ENCODE measurements around the gene LTBP2. TPM values are rescaled to one million over a fixed set of nuclear protein-coding genes. Genes with fewer than 3 reads are reported as not detected.
"Not testable (repeated sequence)": the region's sequence is repeated elsewhere in the genome, so short reads cannot be mapped to it uniquely, and the experiment has no call there.

Gene LTBP2
- total RNA-seq, 1 donor: 157 TPM

- TF ChIP-seq, protein P1, sequence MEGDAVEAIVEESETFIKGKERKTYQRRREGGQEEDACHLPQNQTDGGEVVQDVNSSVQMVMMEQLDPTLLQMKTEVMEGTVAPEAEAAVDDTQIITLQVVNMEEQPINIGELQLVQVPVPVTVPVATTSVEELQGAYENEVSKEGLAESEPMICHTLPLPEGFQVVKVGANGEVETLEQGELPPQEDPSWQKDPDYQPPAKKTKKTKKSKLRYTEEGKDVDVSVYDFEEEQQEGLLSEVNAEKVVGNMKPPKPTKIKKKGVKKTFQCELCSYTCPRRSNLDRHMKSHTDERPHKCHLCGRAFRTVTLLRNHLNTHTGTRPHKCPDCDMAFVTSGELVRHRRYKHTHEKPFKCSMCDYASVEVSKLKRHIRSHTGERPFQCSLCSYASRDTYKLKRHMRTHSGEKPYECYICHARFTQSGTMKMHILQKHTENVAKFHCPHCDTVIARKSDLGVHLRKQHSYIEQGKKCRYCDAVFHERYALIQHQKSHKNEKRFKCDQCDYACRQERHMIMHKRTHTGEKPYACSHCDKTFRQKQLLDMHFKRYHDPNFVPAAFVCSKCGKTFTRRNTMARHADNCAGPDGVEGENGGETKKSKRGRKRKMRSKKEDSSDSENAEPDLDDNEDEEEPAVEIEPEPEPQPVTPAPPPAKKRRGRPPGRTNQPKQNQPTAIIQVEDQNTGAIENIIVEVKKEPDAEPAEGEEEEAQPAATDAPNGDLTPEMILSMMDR (IDR thresholded peaks at IDR 0.05; ENCODE audit: insufficient read depth, low read length): no peak
- H3K4me3 ChIP-seq (ENCODE audit: low read depth, low read length): no peak overlapping the region
- no peak for DNase-seq (ENCODE audit: low read depth)
These were observed 70.8 kb downstream of the LTBP2 start for GRCh38 chr14:74541225-74541624.

GRCh38 chr14:74539503-74539902 lies 72.5 kb downstream of the LTBP2 start:
- TF ChIP-seq, protein P1 (IDR thresholded peaks at IDR 0.05; ENCODE audit: insufficient read depth, low read length): no peak
- no peak for DNase-seq (ENCODE audit: low read depth)
- H3K4me3 ChIP-seq (ENCODE audit: low read depth, low read length): no peak overlapping the region

- no peak for DNase-seq (ENCODE audit: low read depth)
- H3K4me3 ChIP-seq (ENCODE audit: low read depth, low read length): no peak overlapping the region
- TF ChIP-seq, protein P1 (IDR thresholded peaks at IDR 0.05; ENCODE audit: insufficient read depth, low read length): no peak
These were observed 73.3 kb downstream of the LTBP2 start for GRCh38 chr14:74538411-74539391.

- DNase-seq (ENCODE audit: low read depth); H3K4me3 ChIP-seq (ENCODE audit: low read depth, low read length): not testable (repeated sequence)
These were observed 75.7 kb downstream of the LTBP2 start for GRCh38 chr14:74536336-74536735.

DNA sequence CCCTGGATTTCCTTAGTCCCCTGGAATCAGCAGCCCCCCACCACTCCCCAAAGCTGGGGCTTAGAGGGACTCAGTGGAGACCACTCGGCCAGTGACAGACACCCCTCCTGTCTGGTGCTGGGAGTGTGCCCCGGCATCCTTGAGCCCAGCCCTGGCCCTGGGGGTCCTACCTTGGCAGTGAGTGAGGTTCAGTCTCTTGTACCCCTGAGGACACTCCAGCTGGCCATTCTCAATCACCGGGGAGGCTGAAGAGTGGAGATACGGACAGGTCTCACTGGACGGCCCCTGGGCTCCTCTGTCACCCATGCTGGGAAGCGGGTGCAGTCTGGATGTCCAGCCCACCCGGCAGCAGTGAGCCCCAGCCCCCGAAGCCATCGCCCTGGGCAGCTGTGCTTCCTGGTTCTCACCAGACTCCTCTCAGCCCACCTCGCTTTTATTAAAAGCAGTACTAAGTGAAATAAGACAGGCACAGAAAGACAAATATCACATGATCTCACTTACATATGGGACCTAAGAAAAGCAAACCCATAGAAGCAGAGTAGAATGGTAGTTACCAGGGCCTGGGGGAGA lies 76.2 kb downstream of the LTBP2 start:
- TF ChIP-seq, protein P1 (IDR thresholded peaks at IDR 0.05; ENCODE audit: insufficient read depth, low read length): no peak
- DNase-seq (ENCODE audit: low read depth): no peak
- no peak overlapping the region for H3K4me3 ChIP-seq (ENCODE audit: low read depth, low read length)

- TF ChIP-seq, protein P1 (IDR thresholded peaks at IDR 0.05; ENCODE audit: insufficient read depth, low read length): no peak
- H3K4me3 ChIP-seq (ENCODE audit: low read depth, low read length): no peak overlapping the region
- DNase-seq (ENCODE audit: low read depth): no peak
These were observed 78.5 kb downstream of the LTBP2 start for GRCh38 chr14:74533576-74533975.

DNA sequence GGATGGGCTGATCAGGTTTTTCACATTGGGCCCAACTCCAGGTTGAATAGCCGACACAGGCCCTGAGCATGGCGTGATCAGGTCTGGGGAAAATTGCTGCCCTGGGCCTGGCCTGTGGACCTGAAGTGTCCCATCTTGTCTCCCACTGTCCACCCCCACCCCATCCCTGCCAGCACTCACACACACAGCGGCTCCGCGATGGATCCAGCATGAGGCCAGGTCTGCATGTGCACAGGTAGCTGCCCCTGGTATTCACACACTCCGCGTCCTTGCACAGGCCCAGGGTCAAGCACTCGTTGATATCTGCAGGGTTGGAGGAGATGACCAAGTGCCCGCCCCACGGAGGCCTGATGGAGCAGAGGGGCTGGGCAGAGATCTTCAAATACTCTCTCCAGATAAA lies 79.8 kb downstream of the LTBP2 start:
- TF ChIP-seq, protein P1 (IDR thresholded peaks at IDR 0.05; ENCODE audit: insufficient read depth, low read length): no peak
- DNase-seq (ENCODE audit: low read depth): no peak
- H3K4me3 ChIP-seq (ENCODE audit: low read depth, low read length): no peak overlapping the region

Measured in fibroblast of the aortic adventitia (primary cell).